ENCODE measurements around the gene SLC4A1. TPM values are rescaled to one million over a fixed set of nuclear protein-coding genes. Genes with fewer than 3 reads are reported as not detected.
A peak's percentile ranks its signal among the peaks of the same experiment; 100 is the strongest.

The SLC4A1 gene
- total RNA-seq, 1 experiment from 2014 or later: 0.22 TPM

- Histone ChIP-seq H3K9me2 (ENCODE audit: insufficient read depth) (no peaks in the 10 kb centered on the region), H3K36me3 (ENCODE audit: control insufficient read depth in 1 of 2, insufficient read depth in 2 of 2, low read length in 2 of 2) (peaks cover 19% of the 10 kb centered on the region in 2 experiments; a peak in 3 of 4 replicates), H3K79me2 (ENCODE audit: insufficient read depth, low read length) (peaks cover 25% of the 10 kb centered on the region), H4K20me1 (ENCODE audit: insufficient read depth) (no peaks in the 10 kb centered on the region), H3K4me1 (ENCODE audit: control insufficient read depth in 1 of 2, insufficient read depth in 2 of 2, low read length in 2 of 2) (peaks cover 38 to 43% of the 10 kb centered on the region in 2 experiments), H3K4me3 (replicated peaks in 1 of 2; ENCODE audit: low read depth in 1 of 2, low read length in 2 of 2) (peak within 1 kb of the TSS; percentile 81 to 88), H3K27ac (ENCODE audit: low read depth, low read length) (peak within 1 kb of the TSS; percentile 98), H2AFZ (ENCODE audit: low read depth, low read length, poor library complexity, severe bottlenecking) (no peak within 1 kb of the TSS), H3K27me3 (ENCODE audit: insufficient read depth, low read length) (no peaks in the 10 kb centered on the region), H3K9ac (ENCODE audit: low read length) (peak within 1 kb of the TSS; percentile 94), H3K9me3 (ENCODE audit: control insufficient read depth in 1 of 2, insufficient read depth in 1 of 2, low read depth in 1 of 2, low read length in 2 of 2) (no peaks in the 10 kb centered on the region), H3K4me2 (ENCODE audit: low read length) (peak within 1 kb of the TSS; percentile 95)
- POLR2A ChIA-PET: interaction anchor here (0.6 to 1.0 kb wide), 6 partner anchors 13 to 374 kb away, joined by 3 to 4 read pairs (median 4); partner anchors contain the start of genes FAM171A2 and TMUB2
- no peak for TF ChIP-seq TCF7L2 (IDR thresholded peaks at IDR 0.05; ENCODE audit: borderline replicate concordance, extremely low read depth, insufficient read depth, insufficient read length)
- TF ChIP-seq EZH2 (IDR thresholded peaks at IDR 0.05): no peak
- peak; percentile 87 for TF ChIP-seq EGR1 (IDR thresholded peaks at IDR 0.05; ENCODE audit: low read depth)
- TF ChIP-seq CEBPB (IDR thresholded peaks at IDR 0.05; ENCODE audit: low read depth): no peak
- no peak for TF ChIP-seq ZFX (IDR thresholded peaks at IDR 0.05)
- TF ChIP-seq MAX (IDR thresholded peaks at IDR 0.05): peak; percentile 50; the same call in 1 of the 2 replicates
- peak; percentile 93 for TF ChIP-seq SP1 (IDR thresholded peaks at IDR 0.05; ENCODE audit: low read depth)
- no peak for TF ChIP-seq YY1 (IDR thresholded peaks at IDR 0.05; ENCODE audit: extremely low read depth, insufficient replicate concordance, low read depth, low read length)
- no peak for TF ChIP-seq SRF (IDR thresholded peaks at IDR 0.05; ENCODE audit: low read depth)
- TF ChIP-seq ZBTB33 (IDR thresholded peaks at IDR 0.05; ENCODE audit: extremely low read depth, insufficient replicate concordance, low read length): no peak
- 0 out of 2 replicates have a peak, but pooled peaks have one; percentile 53 for TF ChIP-seq SIN3A (IDR thresholded peaks at IDR 0.05; ENCODE audit: low read depth)
- no peak; the same call in 1 of the 2 replicates for TF ChIP-seq ELF1 (IDR thresholded peaks at IDR 0.05; ENCODE audit: borderline replicate concordance, low read depth)
- TF ChIP-seq POLR2AphosphoS5 (IDR thresholded peaks at IDR 0.05; ENCODE audit: low read depth, low read length): no peak; the same call in none of the 2 replicates
- ATAC-seq (peak; percentile 79), DNase-seq (ENCODE audit: low read depth, low spot score) (peak; percentile 94)
- RAD21 ChIA-PET (ENCODE audit: low non-redundant PET in 1 of 2, low total read pairs in 2 of 2, uncharacterized antibody in 2 of 2, unreplicated experiment in 2 of 2): interaction anchor here in 1 of 2 experiments (0.7 kb wide), 1 partner anchor 76 kb away, joined by 4 read pairs; the partner anchor contains the start of gene HDAC5
- CTCF ChIA-PET: interaction anchor here (0.6 kb wide), 1 partner anchor 101 kb away, joined by 6 read pairs; no protein-coding TSS in a partner anchor
- intact Hi-C loops (cut with micrococcal nuclease): no loop called here
- BruUV-seq (replicated peaks): no TSS peak
Observed at GRCh38 chr17:44199553-44200477, 68.1 kb downstream of the SLC4A1 start, which contains the start of gene ATXN7L3. Gene ATXN7L3, minus strand, starts transcription at chr17:44199884. Its CDS starts 1,814 bp downstream, at chr17:44198070.
